ENCODE data around the gene WFS1. TPM values are rescaled to one million over a fixed set of nuclear protein-coding genes. Genes with fewer than 3 reads are reported as not detected.

Gene WFS1
- total and polyA plus RNA-seq, 2 of the 13 experiments (the other 11 are each of a cell fraction or from before 2014, with no cell fraction given), result 39.1 to 42.2 TPM

- TF ChIP-seq ZNF282 (IDR thresholded peaks at IDR 0.05; ENCODE audit: partially characterized antibody), result no peak
- peak; percentile 43; the same call in 1 of the 2 replicates for TF ChIP-seq RFXAP (CRISPR knock-in tag; IDR thresholded peaks at IDR 0.05; ENCODE audit: borderline replicate concordance)
- TF ChIP-seq ZNF253 (CRISPR knock-in tag; IDR thresholded peaks at IDR 0.05; ENCODE audit: borderline replicate concordance), result 0 out of 2 replicates have a peak, but pooled peaks have one; percentile 51
- TF ChIP-seq ZFY (CRISPR knock-in tag; IDR thresholded peaks at IDR 0.05), result peak; percentile 49
- peak; percentile 79 for TF ChIP-seq BHLHE40 (IDR thresholded peaks at IDR 0.05; ENCODE audit: low read length)
- TF ChIP-seq ZMYM2 (CRISPR knock-in tag; IDR thresholded peaks at IDR 0.05), result no peak
- TF ChIP-seq NFYB (CRISPR knock-in tag; IDR thresholded peaks at IDR 0.05), result 0 out of 2 replicates have a peak, but pooled peaks have one; percentile 10
- no peak for TF ChIP-seq ZNF34 (CRISPR knock-in tag; IDR thresholded peaks at IDR 0.05; ENCODE audit: borderline replicate concordance)
- no peak; the same call in 1 of the 2 replicates for TF ChIP-seq ZNF503 (CRISPR knock-in tag; IDR thresholded peaks at IDR 0.05)
- no peak for TF ChIP-seq SNAPC2 (CRISPR knock-in tag; IDR thresholded peaks at IDR 0.05)
- TF ChIP-seq ZNF563 (CRISPR knock-in tag; IDR thresholded peaks at IDR 0.05), result no peak
- TF ChIP-seq TIGD3 (CRISPR knock-in tag; IDR thresholded peaks at IDR 0.05; ENCODE audit: borderline replicate concordance), result no peak
- 0 out of 2 replicates have a peak, but pooled peaks have one; percentile 55 for TF ChIP-seq MAZ (IDR thresholded peaks at IDR 0.05; ENCODE audit: borderline replicate concordance, low read depth, low read length)
- TF ChIP-seq MAZ (CRISPR knock-in tag; IDR thresholded peaks at IDR 0.05; ENCODE audit: low read depth), result no peak
- no peak for TF ChIP-seq ZNF512 (CRISPR knock-in tag; IDR thresholded peaks at IDR 0.05)
- TF ChIP-seq TBX2 (CRISPR knock-in tag; IDR thresholded peaks at IDR 0.05; ENCODE audit: borderline replicate concordance), result peak; percentile 77
- peak; percentile 38 for TF ChIP-seq NCOA2 (CRISPR knock-in tag; IDR thresholded peaks at IDR 0.05)
- TF ChIP-seq SP5 (CRISPR knock-in tag; IDR thresholded peaks at IDR 0.05; ENCODE audit: borderline replicate concordance, low read depth), result 0 out of 2 replicates have a peak, but pooled peaks have one; percentile 31
- peak; percentile 28 for TF ChIP-seq RBM39 (IDR thresholded peaks at IDR 0.05; ENCODE audit: low read depth, low read length, poor library complexity, severe bottlenecking)
- TF ChIP-seq DNMT3B (CRISPR knock-in tag; conservative IDR thresholded peaks at IDR 0.05), result no peak
- TF ChIP-seq NCOR1 (IDR thresholded peaks at IDR 0.05; ENCODE audit: borderline replicate concordance, low read length), result peak; percentile 48; the same call in 1 of the 2 replicates
- peak; percentile 11; the same call in 1 of the 2 replicates for TF ChIP-seq ZNF768 (CRISPR knock-in tag; IDR thresholded peaks at IDR 0.05)
- peak; percentile 34; the same call in 1 of the 2 replicates for TF ChIP-seq IRF2 (CRISPR knock-in tag; IDR thresholded peaks at IDR 0.05)
- no peak for TF ChIP-seq ZNF256 (CRISPR knock-in tag; conservative IDR thresholded peaks at IDR 0.05)
- peak; percentile 85; the same call in 1 of the 2 replicates for TF ChIP-seq SOX5 (CRISPR knock-in tag; IDR thresholded peaks at IDR 0.05; ENCODE audit: borderline replicate concordance)
These were observed 6.5 kb downstream of the WFS1 start (continued) for GRCh38 chr4:6275898-6276806.
